IPS-20b (cell line): ENCODE data around the gene KIF3C.
A peak's percentile ranks its signal among the peaks of the same experiment; 100 is the strongest.
"Not testable (repeated sequence)": the region's sequence is repeated elsewhere in the genome, so short reads cannot be mapped to it uniquely, and the experiment has no call there.

ENCODE experiments used
- H3K27ac ChIP-seq: one replicate; pipeline ENCODE4 v1.5.1; 2013; ENCODE audit warnings: low read length
- H3K27me3 ChIP-seq: 2 replicates; pipeline ENCODE4 v1.6.1; 2013; ENCODE audit warnings: mild to moderate bottlenecking, low read length, inconsistent platforms; ENCODE audit not compliant: insufficient read depth
- H3K36me3 ChIP-seq: 2 replicates; pipeline ENCODE4 v1.6.1; 2013; ENCODE audit warnings: low read depth, mild to moderate bottlenecking, inconsistent platforms, low read length, moderate library complexity; ENCODE audit not compliant: insufficient read depth
- H3K4me1 ChIP-seq: 2 replicates; pipeline ENCODE4 v1.6.1; 2013; ENCODE audit warnings: mild to moderate bottlenecking, control low read depth, inconsistent platforms, low read length, moderate library complexity; ENCODE audit not compliant: insufficient read depth
- H3K4me3 ChIP-seq: 2 replicates; pipeline ENCODE4 v1.5.1; 2013; ENCODE audit warnings: mild to moderate bottlenecking, low read length, inconsistent platforms
- H3K9ac ChIP-seq: 2 replicates; pipeline ENCODE4 v1.6.1; 2013; ENCODE audit warnings: low read depth, mild to moderate bottlenecking, inconsistent platforms, low read length, moderate library complexity
- H3K9me3 ChIP-seq: 2 replicates; pipeline ENCODE4 v1.6.1; 2013; ENCODE audit warnings: mild to moderate bottlenecking, low read depth, low read length, inconsistent platforms; ENCODE audit not compliant: insufficient read depth

The KIF3C gene

DNA sequence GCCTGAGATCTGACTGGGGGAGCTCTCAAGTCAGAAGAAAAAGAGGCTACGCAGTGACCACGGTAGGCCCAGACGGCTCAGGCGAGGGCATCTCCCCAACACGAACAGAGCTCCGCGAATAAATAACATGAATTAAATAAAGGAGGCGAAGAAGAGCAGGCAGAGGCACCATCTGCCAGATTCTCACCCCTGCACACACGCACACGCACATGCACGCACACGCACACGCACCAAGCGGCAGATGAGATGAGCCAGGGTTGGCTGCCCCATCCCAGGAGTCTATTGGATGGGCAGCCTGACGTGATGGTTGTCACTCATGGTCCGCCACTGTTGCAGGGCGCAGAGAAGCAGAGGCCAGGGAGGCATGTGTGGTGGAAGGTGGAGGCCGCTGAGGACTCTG is 53.6 kb downstream of the KIF3C start:
- H3K9ac ChIP-seq = no peak overlapping the region
- no peaks in the 10 kb centered on the region for H3K9me3 ChIP-seq
- no peaks in the 10 kb centered on the region for H3K4me1 ChIP-seq
- H3K27ac ChIP-seq = no peak overlapping the region
- H3K36me3 ChIP-seq = peaks cover 33% of the 10 kb centered on the region
- no peaks in the 10 kb centered on the region for H3K27me3 ChIP-seq
- H3K4me3 ChIP-seq = no peak overlapping the region

DNA sequence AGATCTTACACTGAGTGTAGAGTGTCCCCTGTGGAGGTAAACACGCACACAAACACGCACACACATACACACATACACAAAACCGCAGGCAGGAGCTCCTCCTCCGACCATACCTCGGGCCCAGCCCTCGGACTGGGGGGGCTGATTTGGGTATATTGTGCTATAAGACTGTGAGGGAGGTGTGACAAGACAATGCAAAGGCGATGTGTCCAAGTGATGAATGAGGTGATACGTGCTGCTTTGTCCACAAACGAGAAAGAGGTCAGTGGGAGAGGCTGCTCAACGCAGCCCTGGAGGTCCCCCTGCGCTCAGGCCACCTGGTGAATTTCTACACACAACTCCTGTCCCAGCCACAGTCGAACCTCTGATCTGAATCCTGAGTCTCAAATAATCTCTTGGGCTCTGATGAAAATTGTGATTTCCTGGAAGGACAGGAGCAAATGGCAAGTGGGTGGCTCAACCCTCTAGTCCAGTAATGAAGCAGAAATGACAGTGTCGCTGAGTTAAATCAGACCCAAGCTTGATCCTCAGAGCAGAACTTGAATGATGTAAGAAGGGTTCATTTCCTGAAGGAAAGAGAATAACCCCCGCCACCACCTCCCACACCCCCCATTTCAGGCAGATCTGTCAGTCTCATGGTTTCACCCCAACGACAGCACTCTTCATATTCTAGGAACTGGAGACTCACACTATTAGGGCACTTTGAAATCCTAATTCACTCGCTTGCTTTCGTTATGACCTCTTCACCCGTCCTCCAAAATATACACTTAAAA is 55.1 kb downstream of the KIF3C start:
- Histone ChIP-seq H3K27me3 (no peaks in the 10 kb centered on the region), H3K9me3 (no peaks in the 10 kb centered on the region), H3K4me3 (no peak overlapping the region), H3K4me1 (no peaks in the 10 kb centered on the region), H3K27ac (no peak overlapping the region), H3K36me3 (peaks cover 28% of the 10 kb centered on the region), H3K9ac (no peak overlapping the region)

DNA sequence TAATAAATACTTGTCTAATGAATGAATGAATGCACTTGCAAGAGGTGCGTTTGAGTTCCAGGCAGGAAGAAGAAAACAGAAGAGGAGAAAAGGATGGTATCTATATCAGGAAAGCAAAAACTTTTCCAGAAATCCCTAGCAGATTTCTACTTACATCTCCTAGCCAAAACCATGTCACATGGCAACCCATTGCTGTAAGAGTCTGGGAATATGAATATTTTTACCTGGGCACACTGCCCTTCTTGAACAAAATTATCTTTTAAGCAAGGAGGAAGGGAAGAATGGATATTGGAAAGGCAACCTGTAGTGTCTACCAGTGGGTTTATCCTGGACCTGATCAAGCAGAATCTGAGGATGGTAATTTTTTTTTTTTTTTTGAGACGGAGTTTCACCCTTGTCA is 59.8 kb downstream of the KIF3C start:
- H3K9me3 ChIP-seq = no peaks in the 10 kb centered on the region

DNA sequence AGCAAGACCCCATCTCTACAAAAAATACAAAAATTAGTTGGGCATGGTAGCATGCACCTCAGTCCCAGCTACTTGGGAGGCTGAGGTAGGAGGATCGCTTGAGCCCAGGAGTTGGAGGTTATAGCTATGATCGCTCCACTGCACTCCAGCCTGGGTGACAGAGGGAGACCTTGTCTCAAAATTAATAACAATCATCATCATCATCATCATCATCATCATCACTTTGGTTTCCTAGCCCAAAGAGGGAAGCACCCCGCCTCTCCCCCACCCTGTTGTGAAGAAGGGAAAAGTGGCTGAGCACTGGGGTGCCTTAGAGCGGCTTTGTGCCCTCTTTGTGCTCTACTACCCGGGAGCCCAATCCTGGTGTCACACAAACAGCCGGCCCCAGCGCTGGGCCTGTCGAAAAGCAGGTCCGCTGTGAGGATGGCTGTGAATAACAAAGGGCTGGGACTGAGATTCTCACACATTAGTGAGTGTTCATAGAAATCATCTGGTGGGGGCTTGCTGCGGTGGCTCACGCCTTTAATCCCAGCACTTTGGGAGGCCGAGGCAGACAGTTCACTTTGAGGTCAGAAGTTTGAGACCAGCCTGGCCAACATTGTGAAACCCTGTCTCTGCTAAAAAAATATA is 61.4 kb downstream of the KIF3C start:
- Histone ChIP-seq H3K4me3 (no peak overlapping the region), H3K36me3 (no peaks in the 10 kb centered on the region), H3K9me3 (no peaks in the 10 kb centered on the region), H3K27ac (no peak overlapping the region), H3K9ac (no peak overlapping the region), H3K4me1 (no peaks in the 10 kb centered on the region), H3K27me3 (no peaks in the 10 kb centered on the region)

More for the DNA sequence above, 59.8 kb downstream of the KIF3C start:
- Histone ChIP-seq H3K9ac (no peak overlapping the region), H3K4me1 (no peaks in the 10 kb centered on the region), H3K27me3 (no peaks in the 10 kb centered on the region), H3K27ac (no peak overlapping the region), H3K36me3 (peaks cover 9% of the 10 kb centered on the region; the same call in 1 of the 2 replicates), H3K4me3 (no peak overlapping the region)

DNA sequence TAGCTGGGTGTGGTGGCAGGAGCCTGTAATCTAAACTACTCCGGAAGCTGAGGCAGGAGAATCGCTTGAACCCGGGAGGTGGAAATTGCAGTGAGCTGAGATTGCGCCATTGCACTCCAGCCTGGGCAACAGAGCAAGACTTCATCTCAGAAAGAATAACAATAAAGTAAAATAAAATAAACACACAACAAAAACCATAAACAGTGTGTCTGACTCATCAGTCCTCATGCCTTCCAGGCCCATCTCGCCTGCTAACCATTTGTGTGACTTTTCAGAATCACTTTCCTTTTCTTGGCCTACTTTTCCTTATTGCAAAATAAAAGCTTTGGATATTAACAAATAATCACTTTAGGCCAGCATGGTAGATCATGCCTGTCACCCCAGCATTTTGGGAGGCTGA is 62.0 kb downstream of the KIF3C start:
- Histone ChIP-seq H3K4me1 (no peaks in the 10 kb centered on the region), H3K9ac (no peak overlapping the region), H3K27ac (no peak overlapping the region), H3K4me3 (no peak overlapping the region), H3K36me3 (no peaks in the 10 kb centered on the region), H3K27me3 (no peaks in the 10 kb centered on the region), H3K9me3 (no peaks in the 10 kb centered on the region)

DNA sequence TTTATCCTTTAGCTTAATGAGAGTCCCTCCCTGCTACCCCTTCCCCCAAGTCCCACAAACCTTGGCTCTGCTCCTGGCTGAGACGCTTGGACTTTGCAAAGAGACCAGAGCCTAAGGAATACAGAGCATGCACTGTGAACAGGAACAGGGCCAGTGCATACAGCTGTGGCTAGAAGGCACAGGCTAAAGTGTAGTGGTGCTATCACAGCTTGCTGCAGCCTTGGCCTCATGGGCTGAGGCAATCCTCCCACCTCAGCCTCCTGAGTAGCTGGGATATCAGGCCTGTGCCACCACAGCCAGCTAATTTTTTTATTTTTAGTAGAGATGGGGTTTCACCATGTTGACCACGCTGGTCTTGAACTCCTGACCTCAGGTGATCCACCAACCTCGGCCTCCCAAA is 64.5 kb downstream of the KIF3C start:
- Histone ChIP-seq H3K4me1 (peaks cover 11% of the 10 kb centered on the region; the same call in 1 of the 2 replicates), H3K27ac (no peak overlapping the region), H3K27me3 (no peaks in the 10 kb centered on the region), H3K9ac (no peak overlapping the region), H3K9me3 (no peaks in the 10 kb centered on the region), H3K4me3 (no peak overlapping the region), H3K36me3 (no peaks in the 10 kb centered on the region)

DNA sequence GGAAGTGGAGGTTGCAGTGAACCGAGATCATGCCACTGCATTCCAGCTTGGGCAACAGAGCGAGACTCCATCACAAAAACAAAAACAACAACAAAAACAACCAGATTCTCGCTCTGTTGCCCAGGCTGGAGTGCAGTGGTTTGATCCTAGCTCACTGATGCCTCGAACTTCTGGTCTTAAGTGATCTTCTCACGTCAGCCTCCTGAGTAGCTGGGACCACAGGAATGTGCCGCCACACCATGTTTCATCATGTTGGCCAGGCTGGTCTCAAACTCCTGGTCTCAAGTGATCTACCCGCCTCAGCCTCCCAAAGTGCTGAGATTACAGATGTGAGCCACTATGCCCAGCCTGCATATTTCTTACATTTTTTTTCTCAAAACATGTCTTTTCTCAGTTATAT is 64.9 kb downstream of the KIF3C start:
- not testable (repeated sequence) for H3K9ac ChIP-seq, H3K27me3 ChIP-seq, H3K9me3 ChIP-seq, H3K27ac ChIP-seq, H3K4me3 ChIP-seq, H3K36me3 ChIP-seq
- peaks cover 14% of the 10 kb centered on the region; the same call in 1 of the 2 replicates for H3K4me1 ChIP-seq

DNA sequence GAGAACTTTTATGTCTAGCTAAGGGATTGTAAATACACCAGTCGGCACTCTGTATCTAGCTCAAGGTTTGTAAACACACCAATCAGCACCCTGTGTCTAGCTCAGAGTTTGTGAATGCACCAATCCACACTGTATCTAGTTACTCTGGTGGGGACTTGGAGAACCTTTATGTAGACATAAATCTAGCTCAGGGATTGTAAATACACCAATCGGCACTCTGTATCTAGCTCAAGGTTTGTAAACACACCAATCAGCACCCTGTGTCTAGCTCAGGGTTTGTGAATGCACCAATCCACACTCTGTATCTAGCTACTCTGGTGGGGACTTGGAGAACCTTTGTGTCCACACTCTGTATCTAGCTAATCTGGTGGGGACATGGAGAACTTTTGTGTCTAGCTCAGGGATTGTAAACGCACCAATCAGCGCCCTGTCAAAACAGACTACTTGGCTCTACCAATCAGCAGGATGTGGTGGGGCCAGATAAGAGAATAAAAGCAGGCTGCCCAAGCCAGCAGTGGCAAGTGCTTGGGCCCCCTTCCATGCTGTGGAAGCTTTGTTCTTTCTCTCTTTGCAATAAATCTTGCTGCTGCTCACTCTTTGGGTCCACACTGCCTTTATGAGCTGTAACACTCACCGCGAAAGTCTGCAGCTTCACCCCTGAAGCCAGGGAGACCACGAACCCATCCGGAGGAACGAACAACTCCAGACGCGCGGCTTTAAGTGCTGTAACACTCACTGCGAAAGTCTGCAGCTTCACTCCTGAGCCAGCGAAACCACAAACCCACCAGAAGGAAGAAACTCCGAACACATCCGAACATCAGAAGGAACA is 66.1 kb downstream of the KIF3C start:
- H3K27ac ChIP-seq, H3K27me3 ChIP-seq, H3K4me3 ChIP-seq, H3K9me3 ChIP-seq, H3K9ac ChIP-seq, H3K36me3 ChIP-seq: not testable (repeated sequence)
- H3K4me1 ChIP-seq = peaks cover 16% of the 10 kb centered on the region; the same call in 1 of the 2 replicates

DNA sequence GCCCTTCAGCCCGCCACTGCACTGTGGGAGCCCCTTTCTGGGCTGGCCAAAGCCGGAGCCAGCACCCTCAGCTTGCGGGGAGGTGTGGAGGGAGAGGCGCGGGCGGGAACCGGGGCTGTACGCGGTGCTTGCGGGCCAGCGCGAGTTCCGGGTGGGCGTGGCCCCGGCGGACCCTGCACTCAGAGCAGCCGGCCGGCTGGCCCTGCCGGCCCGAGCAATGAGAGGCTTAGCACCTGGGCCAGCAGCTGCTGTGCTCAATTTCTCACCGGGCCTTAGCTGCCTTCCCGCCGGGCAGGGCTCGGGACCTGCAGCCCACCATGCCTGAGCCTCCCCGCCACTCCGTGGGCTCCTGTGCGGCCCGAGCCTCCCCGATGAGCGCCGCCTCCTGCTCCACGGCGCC is 66.9 kb downstream of the KIF3C start:
- H3K27ac ChIP-seq, H3K27me3 ChIP-seq, H3K36me3 ChIP-seq, H3K4me3 ChIP-seq, H3K9ac ChIP-seq, H3K9me3 ChIP-seq: not testable (repeated sequence)
- peaks cover 16% of the 10 kb centered on the region; the same call in 1 of the 2 replicates for H3K4me1 ChIP-seq

DNA sequence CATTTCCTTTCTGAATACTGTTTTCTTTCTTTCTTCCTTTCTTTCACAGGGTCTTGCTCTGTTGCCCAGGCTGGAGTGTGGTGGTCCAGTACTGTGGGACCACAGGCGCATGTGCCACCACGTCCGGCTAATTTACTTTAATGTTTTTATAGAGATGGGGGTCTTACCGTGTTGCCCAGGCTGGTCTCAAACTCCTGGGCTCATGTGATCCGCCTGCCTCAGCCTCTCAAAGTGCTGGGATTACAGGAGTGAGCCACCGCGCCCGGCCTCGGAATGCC is 68.7 kb downstream of the KIF3C start:
- not testable (repeated sequence) for H3K36me3 ChIP-seq, H3K9me3 ChIP-seq, H3K27ac ChIP-seq, H3K9ac ChIP-seq, H3K27me3 ChIP-seq
- H3K4me3 ChIP-seq = peak overlapping the region; percentile 53
- H3K4me1 ChIP-seq = peaks cover 16% of the 10 kb centered on the region; the same call in 1 of the 2 replicates

DNA sequence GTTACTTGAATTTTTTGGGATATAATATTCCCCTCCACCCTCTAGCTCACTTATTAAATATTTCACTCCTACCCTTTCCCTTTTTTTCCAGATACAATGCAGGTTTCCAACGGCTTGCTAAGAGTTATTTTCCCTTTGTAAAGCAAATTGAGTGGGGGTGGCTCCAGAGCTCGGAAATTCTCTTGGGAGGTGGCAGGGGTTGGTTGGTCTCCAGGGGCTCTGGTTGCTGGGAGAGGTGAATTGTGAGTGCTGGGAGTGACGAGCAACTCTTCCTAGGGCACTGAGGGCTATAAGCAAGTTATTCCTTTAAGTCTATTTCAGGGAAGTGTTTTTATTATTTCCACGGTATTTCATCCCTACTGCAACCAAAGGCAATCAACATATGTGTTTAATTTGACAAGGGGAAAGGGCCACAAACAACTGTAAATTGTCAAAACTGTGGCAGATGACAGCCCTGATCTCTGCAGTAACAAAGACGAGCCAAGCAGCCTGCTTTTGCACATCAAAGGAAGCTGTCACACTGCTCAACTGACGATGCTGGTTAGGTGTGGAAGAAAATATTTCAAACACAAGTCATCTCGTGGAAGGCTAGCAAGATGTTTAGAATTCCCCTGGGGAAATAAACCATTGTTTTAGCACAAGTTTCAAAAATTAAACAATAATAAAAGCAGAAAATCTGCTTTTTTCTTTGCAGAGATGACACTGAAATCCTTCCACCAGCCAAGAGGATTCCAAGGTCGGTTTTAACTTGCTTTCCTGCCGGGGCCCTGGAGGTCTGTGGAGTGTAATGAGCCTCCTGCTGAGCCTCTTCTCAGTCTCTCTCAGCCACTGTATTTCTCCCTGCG is 69.2 kb downstream of the KIF3C start:
- peaks cover 16% of the 10 kb centered on the region; the same call in 1 of the 2 replicates for H3K4me1 ChIP-seq
- peak overlapping the region; percentile 58; the same call in 1 of the 2 replicates for H3K9ac ChIP-seq
- H3K36me3 ChIP-seq = no peaks in the 10 kb centered on the region
- peak overlapping the region; percentile 53 for H3K4me3 ChIP-seq
- no peaks in the 10 kb centered on the region for H3K27me3 ChIP-seq
- no peaks in the 10 kb centered on the region for H3K9me3 ChIP-seq
- no peak overlapping the region for H3K27ac ChIP-seq
